Retinal pigment epithelial cell (primary cell): Measurements from ENCODE around the gene MPHOSPH9.

Source experiments
- DNase-seq: peaks from one replicate; pipeline ENCODE4 v3.0.0-alpha.2; 2010; ENCODE audit warnings: low read depth
- H3K4me3 ChIP-seq: 2 replicates; pipeline ENCODE4 v1.5.1; 2011; ENCODE audit warnings: mild to moderate bottlenecking, low read length, control low read depth, moderate library complexity
- TF ChIP-seq, protein P1 (sequence below): conservative IDR thresholded peaks from 2 replicates; pipeline ENCODE4 v1.5.1; 2011; ENCODE audit warnings: low read depth, low read length, control low read depth, inconsistent platforms

Gene MPHOSPH9

DNA sequence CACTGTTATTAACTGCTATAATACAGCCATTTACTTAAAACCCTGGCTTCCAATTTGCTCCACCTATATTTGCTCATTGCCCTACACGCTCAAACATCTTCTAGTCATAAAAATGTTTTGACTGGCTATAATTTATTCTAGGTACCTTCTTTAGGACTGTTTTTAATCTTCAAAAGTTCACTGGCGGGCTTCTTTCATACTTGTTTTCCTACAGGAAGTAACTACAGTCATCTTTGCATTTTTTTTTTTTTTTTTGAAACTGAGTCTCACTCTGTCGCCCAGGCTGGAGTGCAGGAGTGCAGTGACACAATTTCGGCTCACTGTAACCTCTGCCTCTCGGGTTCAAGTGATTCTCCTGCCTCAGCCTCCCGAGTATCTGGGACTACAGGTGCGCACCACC is 32.5 kb downstream of the MPHOSPH9 start:
- TF ChIP-seq, protein P1, sequence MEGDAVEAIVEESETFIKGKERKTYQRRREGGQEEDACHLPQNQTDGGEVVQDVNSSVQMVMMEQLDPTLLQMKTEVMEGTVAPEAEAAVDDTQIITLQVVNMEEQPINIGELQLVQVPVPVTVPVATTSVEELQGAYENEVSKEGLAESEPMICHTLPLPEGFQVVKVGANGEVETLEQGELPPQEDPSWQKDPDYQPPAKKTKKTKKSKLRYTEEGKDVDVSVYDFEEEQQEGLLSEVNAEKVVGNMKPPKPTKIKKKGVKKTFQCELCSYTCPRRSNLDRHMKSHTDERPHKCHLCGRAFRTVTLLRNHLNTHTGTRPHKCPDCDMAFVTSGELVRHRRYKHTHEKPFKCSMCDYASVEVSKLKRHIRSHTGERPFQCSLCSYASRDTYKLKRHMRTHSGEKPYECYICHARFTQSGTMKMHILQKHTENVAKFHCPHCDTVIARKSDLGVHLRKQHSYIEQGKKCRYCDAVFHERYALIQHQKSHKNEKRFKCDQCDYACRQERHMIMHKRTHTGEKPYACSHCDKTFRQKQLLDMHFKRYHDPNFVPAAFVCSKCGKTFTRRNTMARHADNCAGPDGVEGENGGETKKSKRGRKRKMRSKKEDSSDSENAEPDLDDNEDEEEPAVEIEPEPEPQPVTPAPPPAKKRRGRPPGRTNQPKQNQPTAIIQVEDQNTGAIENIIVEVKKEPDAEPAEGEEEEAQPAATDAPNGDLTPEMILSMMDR, result no peak
- DNase-seq, result no peak
- no peak overlapping the region for H3K4me3 ChIP-seq

DNA sequence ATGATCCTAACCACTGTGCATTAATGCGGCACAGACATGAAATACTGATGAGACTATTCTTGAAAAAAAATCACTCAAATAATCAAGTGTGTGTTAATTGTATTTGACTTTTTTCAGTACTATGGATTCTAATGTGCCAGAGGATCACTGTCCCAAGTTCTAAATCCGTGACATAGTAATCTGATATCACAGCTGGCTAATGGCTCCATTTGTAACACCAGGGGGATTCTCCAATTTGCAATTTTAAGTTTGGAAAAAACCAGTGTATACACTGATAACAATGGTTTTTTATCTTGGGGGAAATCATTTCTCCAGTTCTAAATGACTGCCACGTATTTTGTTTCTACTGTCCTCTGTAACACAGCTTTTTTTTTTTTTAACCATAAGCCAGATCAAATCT is 33.0 kb downstream of the MPHOSPH9 start:
- H3K4me3 ChIP-seq, result no peak overlapping the region
- TF ChIP-seq, protein P1, result no peak
- no peak for DNase-seq

DNA sequence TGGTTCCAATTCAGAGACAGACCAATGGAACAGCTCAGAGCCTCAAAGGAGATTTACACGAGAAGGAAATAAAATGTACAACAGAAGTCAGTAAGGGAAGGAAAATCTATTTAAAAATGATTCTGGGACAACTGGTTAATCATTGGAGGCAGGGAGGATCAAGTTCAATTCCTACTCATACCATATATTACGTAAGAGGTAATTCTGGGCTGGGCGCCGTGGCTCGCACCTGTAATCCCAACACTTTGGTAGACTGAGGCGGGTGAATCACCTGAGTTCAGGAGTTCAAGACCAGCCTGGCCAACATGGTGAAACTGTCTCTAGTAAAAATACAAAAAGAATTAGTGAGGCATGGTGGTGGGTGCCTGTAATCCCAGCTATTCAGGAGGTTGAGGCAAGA is 45.3 kb downstream of the MPHOSPH9 start:
- H3K4me3 ChIP-seq, result no peak overlapping the region
- DNase-seq, result no peak
- TF ChIP-seq, protein P1, result no peak

DNA sequence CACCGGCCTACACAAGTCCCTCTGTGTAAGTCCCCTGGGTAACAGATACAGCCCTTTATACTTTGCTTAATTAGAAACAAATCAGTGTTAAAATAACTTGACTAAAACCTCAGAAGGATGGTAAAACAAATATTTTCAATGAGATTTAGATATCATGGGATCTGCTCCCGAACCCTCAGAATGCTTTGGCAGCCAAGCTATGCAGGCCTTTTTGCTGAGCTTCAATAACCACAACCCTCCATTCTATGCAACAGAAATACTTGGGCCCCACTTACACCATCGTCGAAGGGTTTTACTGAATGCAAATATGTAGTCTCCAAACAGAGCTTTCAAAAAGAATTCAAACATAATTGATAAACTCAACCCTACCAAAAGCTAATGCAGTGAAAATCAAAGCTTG is 52.8 kb downstream of the MPHOSPH9 start:
- TF ChIP-seq, protein P1, result no peak
- no peak overlapping the region for H3K4me3 ChIP-seq

DNA sequence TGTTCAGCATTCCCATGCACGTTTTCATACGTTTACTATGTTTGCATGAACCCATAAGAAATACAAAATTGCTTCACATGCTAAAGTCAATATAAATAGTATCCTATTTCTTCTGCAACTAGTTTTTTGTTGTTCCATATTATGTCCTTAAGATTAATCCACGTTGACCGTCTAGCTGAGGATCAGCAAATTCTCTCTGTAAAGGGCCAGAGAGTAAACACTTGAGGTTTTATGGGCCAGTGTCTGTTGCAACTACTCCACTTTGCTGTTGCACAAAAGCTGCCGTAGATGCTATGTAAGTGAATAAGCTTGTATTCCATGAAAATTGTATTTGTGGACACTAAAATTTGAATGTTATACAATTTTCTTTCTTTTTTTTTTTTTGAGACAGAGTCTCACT is 61.0 kb downstream of the MPHOSPH9 start:
- no peak for DNase-seq
- TF ChIP-seq, protein P1, result no peak
- no peak overlapping the region for H3K4me3 ChIP-seq

More for the DNA sequence above, 52.8 kb downstream of the MPHOSPH9 start:
- DNase-seq, result no peak

DNA sequence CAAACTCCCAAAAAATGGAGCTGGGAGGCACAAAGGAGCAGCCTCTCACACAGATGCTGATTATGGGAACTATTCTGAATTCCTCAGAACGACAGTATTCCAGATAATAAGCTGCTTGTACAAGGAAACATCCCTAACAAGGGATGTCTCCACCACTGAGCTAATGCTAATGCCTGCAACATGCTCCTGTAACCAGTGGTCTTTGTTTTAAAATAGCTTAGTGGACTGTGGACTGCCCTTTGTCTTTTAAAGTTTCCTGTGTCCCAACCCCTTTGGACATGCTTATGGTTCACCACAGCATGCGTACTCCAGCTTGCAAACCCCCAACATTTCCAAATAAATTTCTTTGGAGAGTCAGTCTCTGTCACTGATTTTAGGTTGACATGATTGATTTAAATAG is 65.6 kb downstream of the MPHOSPH9 start:
- TF ChIP-seq, protein P1, result no peak
- no peak for DNase-seq
- no peak overlapping the region for H3K4me3 ChIP-seq

DNA sequence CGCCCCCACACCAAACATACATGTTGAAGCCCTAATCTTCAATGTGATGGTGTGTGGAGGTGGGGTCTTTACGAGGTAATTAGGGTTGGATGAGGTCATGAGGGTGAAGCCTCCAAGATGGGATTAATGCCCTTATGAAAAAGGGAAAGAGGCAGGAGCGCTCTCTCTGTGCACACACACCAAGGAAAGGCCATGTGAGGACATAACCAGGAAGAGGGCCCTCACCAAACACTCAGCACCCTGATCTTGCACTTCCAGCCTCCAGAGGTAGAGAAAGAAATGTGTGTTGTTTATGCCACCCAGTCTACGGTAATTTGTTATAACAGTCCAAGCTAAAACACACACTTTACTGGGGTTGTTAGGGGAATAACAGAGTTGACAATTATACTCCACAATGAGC is 67.4 kb downstream of the MPHOSPH9 start:
- TF ChIP-seq, protein P1, result no peak
- DNase-seq, result no peak
- no peak overlapping the region for H3K4me3 ChIP-seq
